AG10803 (cell line): ENCODE results near the gene RGS11.

ENCODE experiments used
- DNase-seq: peaks from one replicate; pipeline ENCODE4 v3.0.0; 2010; ENCODE audit warnings: low read depth
- H3K4me3 ChIP-seq: 2 replicates; pipeline ENCODE4 v1.5.1; 2011; ENCODE audit warnings: mild to moderate bottlenecking, low read length, control low read depth
- CTCF ChIP-seq: conservative IDR thresholded peaks from 2 replicates; pipeline ENCODE4 v1.5.1; 2011; ENCODE audit warnings: mild to moderate bottlenecking, low read length, control low read depth, inconsistent platforms

Gene RGS11

GRCh38 chr16:265711-266110 is 10.0 kb downstream of the RGS11 start:
- TF ChIP-seq CTCF: no peak
- no peak for DNase-seq
- no peak overlapping the region for H3K4me3 ChIP-seq

GRCh38 chr16:265002-265529 is 10.7 kb downstream of the RGS11 start:
- TF ChIP-seq CTCF: no peak
- H3K4me3 ChIP-seq: no peak overlapping the region
- DNase-seq: no peak

GRCh38 chr16:264440-264951 is 11.2 kb downstream of the RGS11 start:
- DNase-seq: no peak
- no peak overlapping the region for H3K4me3 ChIP-seq
- TF ChIP-seq CTCF: no peak

- TF ChIP-seq CTCF: no peak
- no peak overlapping the region for H3K4me3 ChIP-seq
- no peak for DNase-seq
Measured at GRCh38 chr16:263944-264343, 11.8 kb downstream of the RGS11 start.

GRCh38 chr16:263182-263774 is 12.5 kb downstream of the RGS11 start:
- no peak overlapping the region for H3K4me3 ChIP-seq
- no peak for TF ChIP-seq CTCF
- no peak for DNase-seq

GRCh38 chr16:262121-262745 is 13.5 kb downstream of the RGS11 start:
- DNase-seq: no peak
- TF ChIP-seq CTCF: no peak
- H3K4me3 ChIP-seq: no peak overlapping the region
